GM10266 (cell line): Measurements from ENCODE around the gene DCP2.

Experiments used
- DNase-seq: peaks from one replicate; pipeline ENCODE4 v3.0.0; 2012; ENCODE audit errors: extremely low spot score
- TF ChIP-seq, protein P1 (sequence below): IDR thresholded peaks from 2 replicates; pipeline ENCODE4 v1.5.1; 2012; ENCODE audit warnings: mild to moderate bottlenecking, low read depth; ENCODE audit not compliant: control insufficient read depth, insufficient read depth; ENCODE audit errors: missing control alignments

DCP2 gene

DNA sequence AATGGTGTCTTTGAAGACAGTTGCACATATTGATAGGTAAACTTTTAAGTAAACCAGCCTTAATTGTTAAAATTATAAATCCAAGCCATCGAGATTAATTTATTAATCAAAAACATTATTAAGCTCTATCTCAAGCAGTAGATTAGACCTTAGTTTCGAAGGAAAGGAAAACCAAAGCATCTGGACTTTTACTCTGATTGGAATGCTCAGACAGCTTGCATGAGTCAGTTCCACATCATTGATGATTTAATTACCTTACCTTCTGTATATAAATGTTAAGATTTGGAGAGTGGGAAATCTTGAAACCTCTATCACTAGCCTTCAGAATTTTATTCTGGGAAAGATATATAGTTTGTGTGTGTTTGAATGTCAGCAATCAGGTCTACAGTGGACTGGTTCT, 23.9 kb downstream of the DCP2 start:
- no peak for DNase-seq
- TF ChIP-seq, protein P1, sequence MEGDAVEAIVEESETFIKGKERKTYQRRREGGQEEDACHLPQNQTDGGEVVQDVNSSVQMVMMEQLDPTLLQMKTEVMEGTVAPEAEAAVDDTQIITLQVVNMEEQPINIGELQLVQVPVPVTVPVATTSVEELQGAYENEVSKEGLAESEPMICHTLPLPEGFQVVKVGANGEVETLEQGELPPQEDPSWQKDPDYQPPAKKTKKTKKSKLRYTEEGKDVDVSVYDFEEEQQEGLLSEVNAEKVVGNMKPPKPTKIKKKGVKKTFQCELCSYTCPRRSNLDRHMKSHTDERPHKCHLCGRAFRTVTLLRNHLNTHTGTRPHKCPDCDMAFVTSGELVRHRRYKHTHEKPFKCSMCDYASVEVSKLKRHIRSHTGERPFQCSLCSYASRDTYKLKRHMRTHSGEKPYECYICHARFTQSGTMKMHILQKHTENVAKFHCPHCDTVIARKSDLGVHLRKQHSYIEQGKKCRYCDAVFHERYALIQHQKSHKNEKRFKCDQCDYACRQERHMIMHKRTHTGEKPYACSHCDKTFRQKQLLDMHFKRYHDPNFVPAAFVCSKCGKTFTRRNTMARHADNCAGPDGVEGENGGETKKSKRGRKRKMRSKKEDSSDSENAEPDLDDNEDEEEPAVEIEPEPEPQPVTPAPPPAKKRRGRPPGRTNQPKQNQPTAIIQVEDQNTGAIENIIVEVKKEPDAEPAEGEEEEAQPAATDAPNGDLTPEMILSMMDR = no peak

DNA sequence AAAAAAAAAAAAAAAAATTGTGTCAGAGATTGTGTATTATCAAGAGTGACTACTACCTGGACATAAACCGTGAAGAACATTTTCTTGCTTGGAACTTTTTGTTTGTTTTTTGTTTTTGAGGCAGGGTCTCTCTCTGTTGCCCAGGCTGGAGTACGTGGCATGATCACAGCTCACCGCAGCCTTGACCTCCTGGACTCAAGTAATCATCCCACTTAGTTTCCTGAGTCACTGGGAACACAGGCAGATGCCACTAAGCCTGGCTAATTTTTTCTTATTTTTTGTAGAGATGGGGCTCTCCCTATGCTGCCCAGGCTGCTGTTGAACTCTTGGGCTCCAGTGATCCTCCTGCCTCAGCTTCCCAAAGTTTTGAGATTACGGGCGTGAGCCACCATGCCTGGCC, 25.8 kb downstream of the DCP2 start:
- TF ChIP-seq, protein P1 = no peak
- DNase-seq = no peak

- TF ChIP-seq, protein P1 = no peak
- DNase-seq = no peak
Measured at GRCh38 chr5:113003763-113004162, 27.2 kb downstream of the DCP2 start.

DNA sequence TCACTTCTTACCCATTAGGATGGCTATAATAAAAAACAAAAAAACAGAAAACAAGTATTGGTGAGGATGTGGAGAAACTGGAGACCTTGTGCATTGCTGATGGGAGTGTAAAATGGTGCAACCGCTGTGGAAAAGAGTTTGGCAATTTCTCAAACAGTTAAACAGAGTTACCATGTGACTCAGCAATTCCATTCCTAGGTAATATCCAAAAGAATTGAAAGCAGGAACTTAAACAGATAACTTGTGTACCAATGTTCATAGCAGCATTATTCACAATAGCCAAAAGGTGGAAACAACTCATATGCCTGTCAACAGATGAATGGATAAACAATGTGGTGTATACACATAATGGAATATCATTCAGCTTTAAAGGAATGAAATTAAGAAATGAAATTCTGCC, 28.9 kb downstream of the DCP2 start:
- no peak for DNase-seq
- TF ChIP-seq, protein P1 = no peak

- DNase-seq = no peak
Measured at GRCh38 chr5:113017881-113018635, 41.5 kb downstream of the DCP2 start.

DNA sequence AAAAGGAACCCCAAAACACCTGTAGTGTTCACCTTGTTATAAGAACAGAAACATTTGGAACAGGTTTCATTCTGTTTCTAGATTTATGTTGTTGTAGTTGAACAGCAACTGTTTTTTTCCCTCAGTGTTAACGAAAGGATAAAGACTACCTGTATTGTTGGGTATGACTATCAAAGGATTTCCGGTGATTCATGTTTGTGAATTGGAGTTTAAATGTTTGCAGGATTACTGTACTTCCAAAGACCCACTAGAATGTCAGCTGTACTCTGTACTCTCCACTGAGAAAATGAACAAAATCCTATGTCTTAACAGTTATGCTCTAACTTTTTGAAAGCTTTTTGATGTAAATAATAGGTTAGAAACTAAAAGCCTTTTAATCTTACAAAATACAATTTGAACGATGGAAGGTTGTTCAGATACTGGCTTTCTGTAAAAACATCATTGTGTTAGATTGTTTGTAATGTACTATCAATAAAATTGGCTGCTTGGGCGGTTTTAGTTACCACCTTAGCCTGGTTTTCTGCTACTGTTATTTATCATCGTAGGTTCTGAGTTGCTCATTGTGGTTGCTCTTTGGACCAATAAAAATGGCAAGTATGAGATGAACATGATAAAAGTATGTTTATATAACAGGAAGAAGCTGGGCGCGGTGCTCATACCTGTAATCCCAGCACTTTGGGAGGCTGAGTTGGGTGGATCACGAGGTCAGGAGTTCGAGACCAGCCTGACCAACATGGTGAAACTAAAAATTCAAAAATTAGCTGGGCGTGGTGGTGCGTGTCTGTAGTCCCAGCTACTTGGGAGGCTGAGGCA, 44.1 kb downstream of the DCP2 start:
- DNase-seq = no peak
- TF ChIP-seq, protein P1 = no peak

More at GRCh38 chr5:113017881-113018635, 41.5 kb downstream of the DCP2 start:
- TF ChIP-seq, protein P1 = no peak

DNA sequence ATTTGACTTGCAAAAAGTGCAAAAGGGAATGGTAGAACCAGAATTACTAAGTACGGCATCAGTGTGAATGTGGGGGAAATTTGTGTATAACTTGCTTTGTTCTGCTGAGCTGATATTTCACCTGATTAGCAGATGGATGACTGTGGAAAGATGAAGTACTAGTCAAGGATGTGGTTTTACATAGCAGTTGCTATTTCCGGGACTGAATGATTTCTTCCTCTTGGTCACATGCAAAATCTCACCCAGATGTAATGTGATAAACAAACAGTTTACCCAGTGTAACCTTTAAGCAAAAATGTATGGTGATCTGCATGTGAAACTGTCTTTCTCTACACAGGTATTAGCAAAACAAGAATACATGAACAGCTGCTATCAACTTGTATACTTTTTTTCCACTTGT, 46.1 kb downstream of the DCP2 start:
- DNase-seq = no peak

More for the DNA sequence above, 46.1 kb downstream of the DCP2 start:
- TF ChIP-seq, protein P1 = no peak
